HepG2 (cell line): ENCODE results near the gene SPINDOC. TPM values are rescaled to one million over a fixed set of nuclear protein-coding genes. Genes with fewer than 3 reads are reported as not detected.

Experiments used
- AHR ChIP-seq: IDR thresholded peaks from 2 replicates; pipeline ENCODE4 v1.6.1; 2018; ENCODE audit warnings: missing genetic modification reagents, missing compliant biosample characterization
- KAT2B ChIP-seq: fragments of 150-350 bp; IDR thresholded peaks from 2 replicates; pipeline ENCODE4 v1.6.1; 2014; ENCODE audit warnings: low read depth, low read length, borderline replicate concordance
- RCOR2 ChIP-seq: IDR thresholded peaks from 2 replicates; pipeline ENCODE4 v1.6.1; 2016; ENCODE audit warnings: missing biosample characterization, missing genetic modification reagents
- SALL2 ChIP-seq: sonication (generic); formaldehyde crosslinking; IDR thresholded peaks from 2 replicates; pipeline ENCODE4 v1.8.1; 2023; ENCODE audit warnings: mild to moderate bottlenecking, missing genetic modification reagents, inconsistent platforms
- SRY ChIP-seq: sonication (generic); formaldehyde crosslinking; IDR thresholded peaks from 2 replicates; pipeline ENCODE4 v1.8.0; 2022; ENCODE audit warnings: mild to moderate bottlenecking, missing genetic modification reagents
- TEAD2 ChIP-seq: sonication (generic); formaldehyde crosslinking; IDR thresholded peaks from 2 replicates; pipeline ENCODE4 v1.9.0; 2021; ENCODE audit warnings: missing genetic modification reagents
- ZNF12 ChIP-seq: sonication (generic); formaldehyde crosslinking; IDR thresholded peaks from 2 replicates; pipeline ENCODE4 v1.5.0; 2020; ENCODE audit warnings: missing genetic modification reagents
- ZNF569 ChIP-seq: sonication (generic); formaldehyde crosslinking; IDR thresholded peaks from 2 replicates; pipeline ENCODE4 v1.5.0; 2020; ENCODE audit warnings: mild to moderate bottlenecking, missing genetic modification reagents, moderate library complexity, borderline replicate concordance
- polyA plus RNA-seq, 8 experiments: library from polyadenylated mRNA; depleted of rRNA in 3 of 8; stranded (reverse) in 7 of 8; unstranded in 1 of 8; fragments of >200 nt; fragmentation: Illumina TruSeq in 4 of 8; extraction: Trizol in 4 of 8; gene quantifications; 2 replicates each; pipeline versions ENCODE4 v1.2.1 to v1.2.3, GENCODE V29; 2011 to 2016; ENCODE audit warnings: low read depth in 4 of 8, missing spikeins in 1 of 8, mixed read lengths in 1 of 8; ENCODE audit not compliant: insufficient read depth in 1 of 8
- total RNA-seq, 5 experiments: library from RNA; depleted of rRNA; stranded (reverse); fragments of >200 nt; fragmentation: Illumina TruSeq; extraction: Trizol; gene quantifications; 2 replicates each; pipeline ENCODE4 v1.2.3, GENCODE V29; 2016; ENCODE audit warnings: low read depth in 1 of 5
- TF ChIP-seq, protein P1 (sequence below), 2 experiments: fragments of 450-650 bp in 1 of 2; sonication (generic) in 1 of 2; formaldehyde crosslinking in 1 of 2; IDR thresholded peaks; 2 replicates each; pipeline versions ENCODE4 v1.6.1 to v1.8.0; 2016 to 2022; ENCODE audit warnings: antibody characterized with exemption in 1 of 2, mild to moderate bottlenecking in 1 of 2, missing genetic modification reagents in 1 of 2
- TF ChIP-seq, protein P2 (sequence below): IDR thresholded peaks from 2 replicates; pipeline ENCODE4 v1.6.1; 2016; ENCODE audit warnings: low read depth
- TF ChIP-seq, protein P3 (sequence below): sonication (generic); formaldehyde crosslinking; IDR thresholded peaks from 2 replicates; pipeline ENCODE4 v1.9.0; 2021; ENCODE audit warnings: missing genetic modification reagents, mild to moderate bottlenecking, borderline replicate concordance
- TF ChIP-seq, protein P4 (sequence below): sonication (generic); formaldehyde crosslinking; IDR thresholded peaks from 2 replicates; pipeline ENCODE4 v1.4.0; 2020; ENCODE audit warnings: missing genetic modification reagents, borderline replicate concordance

The SPINDOC gene
- total and polyA plus RNA-seq, 2 of the 13 experiments (the other 11 are each of a cell fraction or from before 2014, with no cell fraction given): 21.4 to 29.9 TPM

DNA sequence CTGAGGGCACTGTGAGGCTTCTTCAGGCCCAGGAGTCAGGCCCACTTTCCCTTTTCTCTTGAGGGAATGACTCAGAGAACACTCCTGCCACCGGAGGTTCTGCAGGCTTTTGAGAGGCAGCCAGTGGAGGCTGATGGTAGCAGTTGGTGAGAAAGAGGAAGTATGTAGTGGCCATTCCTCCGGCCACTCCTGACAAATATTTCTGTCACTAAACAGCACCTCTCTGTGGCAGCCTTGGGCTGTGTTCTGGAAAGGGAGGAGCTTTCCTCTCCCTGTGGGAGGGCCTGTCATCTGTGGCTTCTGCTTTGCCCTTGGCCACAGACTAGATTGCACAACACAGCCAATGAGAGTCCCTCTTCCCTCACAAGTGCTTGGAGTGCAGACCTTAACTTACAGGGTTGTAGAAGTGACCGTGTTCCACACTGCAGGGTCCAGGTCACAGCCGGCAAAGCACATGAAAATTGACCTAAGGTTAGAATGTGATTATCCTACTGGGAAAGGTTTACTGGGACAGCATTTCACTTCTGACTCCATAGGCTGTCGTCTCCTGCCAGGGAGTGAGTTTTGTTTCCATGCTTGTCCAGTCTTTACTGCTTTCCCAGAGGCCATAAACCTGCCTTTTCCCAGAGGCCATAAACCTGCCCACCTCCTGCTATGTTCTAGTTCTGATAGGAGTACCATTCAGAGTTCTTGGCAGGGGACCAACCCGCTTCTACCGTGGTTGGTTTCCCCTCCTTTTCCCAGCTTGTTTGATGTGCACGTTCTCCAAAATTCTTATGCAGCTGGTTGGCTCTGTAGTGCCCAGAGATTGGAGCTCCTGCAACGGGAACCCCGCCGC lies 58.9 kb downstream of the SPINDOC start (continued):
- TF ChIP-seq, protein P1, sequence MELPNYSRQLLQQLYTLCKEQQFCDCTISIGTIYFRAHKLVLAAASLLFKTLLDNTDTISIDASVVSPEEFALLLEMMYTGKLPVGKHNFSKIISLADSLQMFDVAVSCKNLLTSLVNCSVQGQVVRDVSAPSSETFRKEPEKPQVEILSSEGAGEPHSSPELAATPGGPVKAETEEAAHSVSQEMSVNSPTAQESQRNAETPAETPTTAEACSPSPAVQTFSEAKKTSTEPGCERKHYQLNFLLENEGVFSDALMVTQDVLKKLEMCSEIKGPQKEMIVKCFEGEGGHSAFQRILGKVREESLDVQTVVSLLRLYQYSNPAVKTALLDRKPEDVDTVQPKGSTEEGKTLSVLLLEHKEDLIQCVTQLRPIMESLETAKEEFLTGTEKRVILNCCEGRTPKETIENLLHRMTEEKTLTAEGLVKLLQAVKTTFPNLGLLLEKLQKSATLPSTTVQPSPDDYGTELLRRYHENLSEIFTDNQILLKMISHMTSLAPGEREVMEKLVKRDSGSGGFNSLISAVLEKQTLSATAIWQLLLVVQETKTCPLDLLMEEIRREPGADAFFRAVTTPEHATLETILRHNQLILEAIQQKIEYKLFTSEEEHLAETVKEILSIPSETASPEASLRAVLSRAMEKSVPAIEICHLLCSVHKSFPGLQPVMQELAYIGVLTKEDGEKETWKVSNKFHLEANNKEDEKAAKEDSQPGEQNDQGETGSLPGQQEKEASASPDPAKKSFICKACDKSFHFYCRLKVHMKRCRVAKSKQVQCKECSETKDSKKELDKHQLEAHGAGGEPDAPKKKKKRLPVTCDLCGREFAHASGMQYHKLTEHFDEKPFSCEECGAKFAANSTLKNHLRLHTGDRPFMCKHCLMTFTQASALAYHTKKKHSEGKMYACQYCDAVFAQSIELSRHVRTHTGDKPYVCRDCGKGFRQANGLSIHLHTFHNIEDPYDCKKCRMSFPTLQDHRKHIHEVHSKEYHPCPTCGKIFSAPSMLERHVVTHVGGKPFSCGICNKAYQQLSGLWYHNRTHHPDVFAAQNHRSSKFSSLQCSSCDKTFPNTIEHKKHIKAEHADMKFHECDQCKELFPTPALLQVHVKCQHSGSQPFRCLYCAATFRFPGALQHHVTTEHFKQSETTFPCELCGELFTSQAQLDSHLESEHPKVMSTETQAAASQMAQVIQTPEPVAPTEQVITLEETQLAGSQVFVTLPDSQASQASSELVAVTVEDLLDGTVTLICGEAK (IDR thresholded peaks at IDR 0.05): no peak
- TF ChIP-seq, protein P1 (CRISPR knock-in tag; IDR thresholded peaks at IDR 0.05): peak; percentile 35; the same call in 1 of the 2 replicates
- TF ChIP-seq ZNF12 (CRISPR knock-in tag) (no peak), TEAD2 (CRISPR knock-in tag) (no peak), KAT2B (no peak), ZNF569 (CRISPR knock-in tag) (no peak), AHR (CRISPR knock-in tag) (no peak), SALL2 (CRISPR knock-in tag) (no peak; the same call in 1 of the 2 replicates), SRY (CRISPR knock-in tag) (no peak), RCOR2 (CRISPR knock-in tag) (peak; percentile 51; the same call in 1 of the 2 replicates)
- TF ChIP-seq, protein P2, sequence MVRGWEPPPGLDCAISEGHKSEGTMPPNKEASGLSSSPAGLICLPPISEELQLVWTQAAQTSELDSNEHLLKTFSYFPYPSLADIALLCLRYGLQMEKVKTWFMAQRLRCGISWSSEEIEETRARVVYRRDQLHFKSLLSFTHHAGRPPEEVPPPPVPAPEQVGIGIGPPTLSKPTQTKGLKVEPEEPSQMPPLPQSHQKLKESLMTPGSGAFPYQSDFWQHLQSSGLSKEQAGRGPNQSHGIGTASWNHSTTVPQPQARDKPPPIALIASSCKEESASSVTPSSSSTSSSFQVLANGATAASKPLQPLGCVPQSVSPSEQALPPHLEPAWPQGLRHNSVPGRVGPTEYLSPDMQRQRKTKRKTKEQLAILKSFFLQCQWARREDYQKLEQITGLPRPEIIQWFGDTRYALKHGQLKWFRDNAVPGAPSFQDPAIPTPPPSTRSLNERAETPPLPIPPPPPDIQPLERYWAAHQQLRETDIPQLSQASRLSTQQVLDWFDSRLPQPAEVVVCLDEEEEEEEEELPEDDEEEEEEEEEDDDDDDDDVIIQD (CRISPR knock-in tag): peak; percentile 65; the same call in 1 of the 2 replicates
- TF ChIP-seq, protein P3, sequence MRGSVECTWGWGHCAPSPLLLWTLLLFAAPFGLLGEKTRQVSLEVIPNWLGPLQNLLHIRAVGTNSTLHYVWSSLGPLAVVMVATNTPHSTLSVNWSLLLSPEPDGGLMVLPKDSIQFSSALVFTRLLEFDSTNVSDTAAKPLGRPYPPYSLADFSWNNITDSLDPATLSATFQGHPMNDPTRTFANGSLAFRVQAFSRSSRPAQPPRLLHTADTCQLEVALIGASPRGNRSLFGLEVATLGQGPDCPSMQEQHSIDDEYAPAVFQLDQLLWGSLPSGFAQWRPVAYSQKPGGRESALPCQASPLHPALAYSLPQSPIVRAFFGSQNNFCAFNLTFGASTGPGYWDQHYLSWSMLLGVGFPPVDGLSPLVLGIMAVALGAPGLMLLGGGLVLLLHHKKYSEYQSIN: no peak
- TF ChIP-seq, protein P4, sequence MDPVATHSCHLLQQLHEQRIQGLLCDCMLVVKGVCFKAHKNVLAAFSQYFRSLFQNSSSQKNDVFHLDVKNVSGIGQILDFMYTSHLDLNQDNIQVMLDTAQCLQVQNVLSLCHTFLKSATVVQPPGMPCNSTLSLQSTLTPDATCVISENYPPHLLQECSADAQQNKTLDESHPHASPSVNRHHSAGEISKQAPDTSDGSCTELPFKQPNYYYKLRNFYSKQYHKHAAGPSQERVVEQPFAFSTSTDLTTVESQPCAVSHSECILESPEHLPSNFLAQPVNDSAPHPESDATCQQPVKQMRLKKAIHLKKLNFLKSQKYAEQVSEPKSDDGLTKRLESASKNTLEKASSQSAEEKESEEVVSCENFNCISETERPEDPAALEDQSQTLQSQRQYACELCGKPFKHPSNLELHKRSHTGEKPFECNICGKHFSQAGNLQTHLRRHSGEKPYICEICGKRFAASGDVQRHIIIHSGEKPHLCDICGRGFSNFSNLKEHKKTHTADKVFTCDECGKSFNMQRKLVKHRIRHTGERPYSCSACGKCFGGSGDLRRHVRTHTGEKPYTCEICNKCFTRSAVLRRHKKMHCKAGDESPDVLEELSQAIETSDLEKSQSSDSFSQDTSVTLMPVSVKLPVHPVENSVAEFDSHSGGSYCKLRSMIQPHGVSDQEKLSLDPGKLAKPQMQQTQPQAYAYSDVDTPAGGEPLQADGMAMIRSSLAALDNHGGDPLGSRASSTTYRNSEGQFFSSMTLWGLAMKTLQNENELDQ: no peak
